Measurements from ENCODE around the gene MCTP1.

DNA sequence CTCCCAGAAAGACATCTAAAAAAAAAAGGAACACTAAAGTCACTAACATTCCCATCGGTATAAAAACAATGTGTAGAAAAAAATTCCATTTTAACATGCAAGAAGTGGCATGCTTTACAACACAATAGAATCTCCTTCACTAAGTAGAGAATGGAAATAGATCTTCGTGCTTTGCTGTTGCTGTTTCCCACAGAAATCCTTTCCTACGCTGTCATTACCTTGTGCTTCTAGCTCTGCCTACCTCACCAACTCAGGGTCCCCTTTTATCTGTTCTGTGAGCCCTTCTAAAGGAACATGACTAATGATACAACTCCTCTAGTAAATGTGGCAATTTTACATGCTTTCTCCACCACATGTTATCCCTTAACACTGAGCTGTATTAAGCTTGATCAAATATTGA lies 202.9 kb downstream of the MCTP1 start:
- TF ChIP-seq, protein P1, sequence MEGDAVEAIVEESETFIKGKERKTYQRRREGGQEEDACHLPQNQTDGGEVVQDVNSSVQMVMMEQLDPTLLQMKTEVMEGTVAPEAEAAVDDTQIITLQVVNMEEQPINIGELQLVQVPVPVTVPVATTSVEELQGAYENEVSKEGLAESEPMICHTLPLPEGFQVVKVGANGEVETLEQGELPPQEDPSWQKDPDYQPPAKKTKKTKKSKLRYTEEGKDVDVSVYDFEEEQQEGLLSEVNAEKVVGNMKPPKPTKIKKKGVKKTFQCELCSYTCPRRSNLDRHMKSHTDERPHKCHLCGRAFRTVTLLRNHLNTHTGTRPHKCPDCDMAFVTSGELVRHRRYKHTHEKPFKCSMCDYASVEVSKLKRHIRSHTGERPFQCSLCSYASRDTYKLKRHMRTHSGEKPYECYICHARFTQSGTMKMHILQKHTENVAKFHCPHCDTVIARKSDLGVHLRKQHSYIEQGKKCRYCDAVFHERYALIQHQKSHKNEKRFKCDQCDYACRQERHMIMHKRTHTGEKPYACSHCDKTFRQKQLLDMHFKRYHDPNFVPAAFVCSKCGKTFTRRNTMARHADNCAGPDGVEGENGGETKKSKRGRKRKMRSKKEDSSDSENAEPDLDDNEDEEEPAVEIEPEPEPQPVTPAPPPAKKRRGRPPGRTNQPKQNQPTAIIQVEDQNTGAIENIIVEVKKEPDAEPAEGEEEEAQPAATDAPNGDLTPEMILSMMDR (optimal IDR thresholded peaks at IDR 0.05 in 1 of 3, IDR thresholded peaks at IDR 0.05 in 1 of 3, conservative IDR thresholded peaks at IDR 0.05 in 1 of 3; ENCODE audit: extremely low read depth in 1 of 3, insufficient read depth in 2 of 3, low read length in 3 of 3), result no peak
- no peak for TF ChIP-seq EZH2 (IDR thresholded peaks at IDR 0.05; ENCODE audit: low read length)
